Thymus (tissue), 14 donors: ENCODE results near the gene HOXA9. TPM values are rescaled to one million over a fixed set of nuclear protein-coding genes. Genes with fewer than 3 reads are reported as not detected.

Source experiments
- DNase-seq, 9 donors: peaks; one replicate each; pipeline ENCODE4 v3.0.0-alpha.2; 2013; ENCODE audit warnings: low spot score in 9 of 9, low read depth in 6 of 9, missing footprints in 1 of 9
- H3K27ac ChIP-seq, 2 donors: one replicate each; pipeline ENCODE4 v1.5.1; 2013; ENCODE audit warnings: control low read depth in 1 of 2, low read depth in 1 of 2, low read length in 1 of 2, mild to moderate bottlenecking in 1 of 2, moderate library complexity in 1 of 2
- H3K27me3 ChIP-seq, 2 donors: one replicate each; pipeline ENCODE4 v1.5.1; 2013; ENCODE audit warnings: low read length in 1 of 2; ENCODE audit not compliant: control insufficient read depth in 2 of 2, insufficient read depth in 1 of 2
- H3K36me3 ChIP-seq, 2 donors: one replicate each; pipeline ENCODE4 v1.5.1; 2013; ENCODE audit warnings: low read length in 1 of 2, mild to moderate bottlenecking in 1 of 2, moderate library complexity in 1 of 2; ENCODE audit not compliant: control insufficient read depth in 2 of 2, insufficient read depth in 2 of 2
- H3K4me1 ChIP-seq, 2 donors: one replicate each; pipeline ENCODE4 v1.5.1; 2013; ENCODE audit warnings: low read length in 2 of 2; ENCODE audit not compliant: control insufficient read depth in 2 of 2, insufficient read depth in 2 of 2
- H3K4me3 ChIP-seq, 2 donors: one replicate each; pipeline ENCODE4 v1.5.1; 2013; ENCODE audit warnings: low read length in 2 of 2, control low read depth in 1 of 2, mild to moderate bottlenecking in 1 of 2
- H3K9me3 ChIP-seq, 2 donors: one replicate each; pipeline ENCODE4 v1.5.1; 2013; ENCODE audit warnings: low read length in 1 of 2, mild to moderate bottlenecking in 1 of 2; ENCODE audit not compliant: control insufficient read depth in 2 of 2, insufficient read depth in 1 of 2
- WGBS: extraction: QIAGEN DNeasy Blood & Tissue Kit; methylation state at CpG from one replicate; pipeline ENCODE4 v1.1.7; 2013; 5-methylcytosine and 5-hydroxymethylcytosine counted together
- long read RNA-seq, 10 donors: transcript quantifications; one replicate each; lab custom pipeline, GENCODE V29; 2026
- polyA plus RNA-seq: library from polyadenylated mRNA; stranded (reverse); fragments of 200-250 nt; gene quantifications from one replicate; pipeline ENCODE4 v1.2.3, GENCODE V29; 2013
- total RNA-seq: library from RNA; stranded (reverse); fragments of 120-200 nt; gene quantifications from one replicate; pipeline ENCODE4 v1.2.4, GENCODE V29; 2013
- donor health status: healthy.

The HOXA9 gene
- total RNA-seq (1.5 TPM), polyA plus RNA-seq (4.9 TPM)
- long read RNA-seq, donor 1: 0 reads
- long read RNA-seq, donor 2: 0 reads
- long read RNA-seq, donor 3, partial matches to known transcripts: 0 of 3 reads
- long read RNA-seq, donor 3, other reads (novel, unspliced or antisense): 0 of 3 reads
- long read RNA-seq, donor 4, partial matches to known transcripts: 0 of 1 reads
- long read RNA-seq, donor 4, other reads (novel, unspliced or antisense): 0 of 1 reads
- long read RNA-seq, donor 5, partial matches to known transcripts: 0 of 6 reads
- long read RNA-seq, donor 5, other reads (novel, unspliced or antisense): 0 of 6 reads
- long read RNA-seq, donor 6, partial matches to known transcripts: 0 of 1 reads
- long read RNA-seq, donor 6, other reads (novel, unspliced or antisense): 0 of 1 reads
- long read RNA-seq, donor 7, partial matches to known transcripts: 0 of 1 reads
- long read RNA-seq, donor 7, other reads (novel, unspliced or antisense): 0 of 1 reads
- long read RNA-seq, donor 8: 0 reads
- long read RNA-seq, donor 9: 0 reads
- long read RNA-seq, donor 10: 0 reads

DNA sequence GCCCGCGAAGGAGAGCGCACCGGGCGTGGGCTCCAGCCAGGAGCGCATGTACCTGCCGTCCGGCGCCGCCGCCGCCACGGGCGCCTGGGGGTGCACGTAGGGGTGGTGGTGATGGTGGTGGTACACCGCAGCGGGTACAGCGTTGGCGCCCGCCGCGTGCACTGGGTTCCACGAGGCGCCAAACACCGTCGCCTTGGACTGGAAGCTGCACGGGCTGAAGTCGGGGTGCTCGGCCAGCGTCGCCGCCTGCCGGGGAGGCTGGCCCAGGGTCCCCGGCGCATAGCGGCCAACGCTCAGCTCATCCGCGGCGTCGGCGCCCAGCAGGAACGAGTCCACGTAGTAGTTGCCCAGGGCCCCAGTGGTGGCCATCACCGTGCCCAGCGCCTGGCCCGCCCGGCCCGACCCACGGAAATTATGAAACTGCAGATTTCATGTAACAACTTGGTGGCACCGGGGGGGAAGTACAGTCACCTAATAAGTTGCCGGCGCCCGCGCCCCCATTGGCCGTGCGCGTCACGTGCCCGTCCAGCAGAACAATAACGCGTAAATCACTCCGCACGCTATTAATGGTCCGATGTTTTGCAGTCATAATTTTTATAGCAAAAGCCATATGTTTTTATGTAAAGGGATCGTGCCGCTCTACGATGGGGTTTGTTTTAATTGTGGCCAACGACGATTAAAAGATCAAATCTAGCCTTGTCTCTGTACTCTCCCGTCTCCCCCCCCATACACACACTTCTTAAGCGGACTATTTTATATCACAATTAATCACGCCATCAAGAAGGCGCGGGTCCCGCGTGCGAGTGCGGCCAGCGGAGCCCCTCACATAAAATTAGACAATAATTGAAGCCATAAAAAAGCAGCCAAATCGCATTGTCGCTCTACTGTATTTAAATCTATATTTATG is at the start of gene HOXA9:
TSS of gene HOXA9 (minus strand) at position 449 of the 907 bp plus-strand sequence. CDS start at position 369, 80 bp downstream.
- 1% methylated on average over 82 of the region's 82 CpGs for WGBS
- DNase-seq: no peak
- Histone ChIP-seq H3K4me3 (peak within 1 kb of the TSS; percentile 14 to 36), H3K27me3 (peaks cover 61 to 100% of the 10 kb centered on the region in 2 donors), H3K9me3 (peaks cover 0 to 17% of the 10 kb centered on the region in 2 donors), H3K4me1 (peaks cover 35 to 61% of the 10 kb centered on the region in 2 donors), H3K27ac (no peak within 1 kb of the TSS), H3K36me3 (peaks cover 0 to 3% of the 10 kb centered on the region in 2 donors)

DNA sequence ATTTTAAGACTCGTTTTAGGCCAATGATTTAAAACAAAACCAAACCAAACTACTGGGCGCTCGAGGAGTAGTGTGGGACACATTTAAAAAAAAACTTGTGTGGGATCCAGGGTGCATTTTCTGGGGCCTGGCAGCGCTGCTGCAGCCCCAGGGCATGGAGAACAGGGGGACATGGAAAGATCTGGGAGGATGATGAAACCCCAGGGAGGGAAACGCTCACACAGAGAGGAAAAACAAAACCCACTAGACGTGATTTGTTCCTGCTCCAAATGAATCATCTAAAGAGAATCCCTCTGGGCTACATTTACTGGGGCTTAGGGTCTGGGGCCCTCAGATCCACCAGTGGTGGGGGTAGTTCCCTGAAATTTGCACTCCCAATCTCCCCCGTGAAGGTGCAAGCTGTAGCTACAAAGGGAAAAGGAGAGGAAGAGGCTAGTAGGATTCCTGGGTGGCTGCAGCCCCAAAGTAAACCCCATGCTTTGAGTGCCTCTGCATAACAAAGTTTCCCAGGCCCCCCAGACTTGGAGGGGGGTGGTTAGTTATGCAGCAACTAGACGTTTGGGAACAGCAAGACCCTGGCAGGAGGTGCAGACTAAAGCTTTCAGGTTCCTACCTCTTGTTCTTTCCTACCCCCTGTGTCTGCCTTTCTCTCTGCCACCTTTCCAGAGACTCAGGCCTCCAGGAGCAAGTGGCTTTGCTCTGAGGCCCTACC is 49.1 kb upstream of the HOXA9 start:
- no peak for DNase-seq
- H3K4me3 ChIP-seq: no peak overlapping the region
- H3K27me3 ChIP-seq: peaks cover 80 to 98% of the 10 kb centered on the region in 2 donors
- peaks cover 3 to 5% of the 10 kb centered on the region in 2 donors for H3K4me1 ChIP-seq
- 83% methylated on average over 8 of the region's 8 CpGs for WGBS
- no peaks in the 10 kb centered on the region for H3K36me3 ChIP-seq
- H3K27ac ChIP-seq: no peak overlapping the region
- H3K9me3 ChIP-seq: peaks cover 0 to 7% of the 10 kb centered on the region in 2 donors

DNA sequence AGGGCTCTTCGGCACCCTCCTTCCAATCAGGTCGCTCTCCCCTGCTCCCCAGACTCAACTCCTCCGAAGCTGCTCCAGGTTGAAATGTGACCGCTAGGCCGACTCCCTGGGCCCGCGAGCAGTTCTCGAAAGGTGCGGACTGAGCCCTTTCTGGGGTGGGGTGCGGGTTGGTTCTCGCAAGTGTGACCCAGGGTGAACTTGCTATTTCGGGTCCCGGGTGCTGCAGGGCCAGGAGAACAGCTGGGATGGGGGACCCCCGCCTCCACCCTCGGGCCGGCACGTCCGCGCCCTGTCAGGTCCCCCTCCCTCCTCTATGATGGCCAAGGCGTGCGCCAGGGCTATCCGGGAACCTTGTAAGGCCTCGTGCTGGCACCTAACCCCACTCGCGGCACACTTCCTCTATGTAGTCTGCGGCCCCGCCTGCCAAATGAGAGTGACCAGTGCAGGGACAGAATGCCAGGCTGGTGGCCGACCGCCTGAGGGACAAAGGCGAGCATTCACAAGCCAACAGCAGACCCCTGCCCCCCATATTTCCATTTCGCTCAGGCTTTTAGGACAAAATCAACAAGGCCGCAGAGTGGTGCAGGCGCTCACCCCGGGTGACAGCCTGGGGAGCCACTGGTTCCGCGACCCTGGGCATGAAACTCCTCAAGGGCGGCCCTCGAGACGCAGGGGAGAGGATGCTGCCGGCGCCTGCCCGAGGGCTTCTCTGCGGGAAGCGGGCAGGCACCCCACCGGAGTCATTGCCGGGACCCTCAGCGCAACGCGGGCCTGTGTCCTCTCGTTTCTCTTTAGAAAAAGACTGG is 48.3 kb upstream of the HOXA9 start:
- H3K27me3 ChIP-seq: peaks cover 80 to 98% of the 10 kb centered on the region in 2 donors
- no peak for DNase-seq
- no peak overlapping the region for H3K4me3 ChIP-seq
- peaks cover 0 to 7% of the 10 kb centered on the region in 2 donors for H3K9me3 ChIP-seq
- H3K27ac ChIP-seq: no peak overlapping the region
- WGBS: 50% methylated on average over 50 of the region's 50 CpGs
- H3K4me1 ChIP-seq: peaks cover 3 to 5% of the 10 kb centered on the region in 2 donors
- H3K36me3 ChIP-seq: no peaks in the 10 kb centered on the region

DNA sequence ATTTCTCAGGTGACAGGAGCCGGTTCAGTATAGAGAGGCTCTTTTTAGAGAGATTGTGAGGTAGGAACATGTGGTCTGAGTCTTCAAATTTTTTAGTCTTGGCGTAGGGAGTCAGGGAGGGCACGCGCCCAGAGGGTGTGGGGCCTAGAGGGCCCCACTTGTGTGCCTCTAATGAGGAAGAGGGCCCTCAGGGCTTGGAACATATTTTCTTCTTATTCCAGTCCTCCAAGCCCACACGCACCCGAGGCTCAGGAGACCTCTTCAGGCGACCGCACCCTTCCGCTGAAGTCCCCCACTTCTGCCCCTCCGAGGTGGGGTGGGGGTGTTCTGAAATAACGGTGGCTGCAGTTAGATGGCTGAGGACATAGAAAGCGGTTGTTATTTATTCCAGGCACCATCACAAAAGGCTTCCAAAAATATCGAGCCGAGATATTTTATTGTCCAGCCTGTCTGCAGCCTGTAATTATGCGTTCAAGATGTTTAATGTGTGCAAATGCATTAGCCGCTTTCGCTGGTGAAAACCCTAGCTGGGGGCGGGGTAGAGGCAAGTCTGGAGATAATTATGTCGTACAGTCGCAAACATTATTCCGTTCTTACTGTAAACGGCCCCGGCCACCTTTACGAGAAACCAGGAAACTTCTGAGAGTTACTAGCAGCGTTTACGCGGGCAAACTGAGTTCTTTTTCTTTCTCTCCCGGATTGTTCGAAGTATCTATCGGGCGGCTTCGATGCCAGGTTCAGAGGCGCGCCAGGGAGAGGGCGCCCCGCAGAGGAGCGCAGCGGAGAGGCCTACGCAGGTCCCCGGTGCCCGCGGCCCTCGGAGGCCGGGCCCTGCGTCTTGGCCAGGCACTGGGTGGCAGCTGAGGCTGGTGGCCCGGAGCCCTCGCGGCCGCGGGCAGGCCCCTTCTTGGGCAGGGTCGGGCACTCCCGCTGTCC is 47.4 kb upstream of the HOXA9 start:
- peaks cover 84 to 100% of the 10 kb centered on the region in 2 donors for H3K27me3 ChIP-seq
- DNase-seq: no peak
- no peak overlapping the region for H3K4me3 ChIP-seq
- no peak overlapping the region for H3K27ac ChIP-seq
- H3K4me1 ChIP-seq: peaks cover 3 to 5% of the 10 kb centered on the region in 2 donors
- H3K36me3 ChIP-seq: no peaks in the 10 kb centered on the region
- H3K9me3 ChIP-seq: peaks cover 0 to 7% of the 10 kb centered on the region in 2 donors
- WGBS: 8% methylated on average over 52 of the region's 52 CpGs

DNA sequence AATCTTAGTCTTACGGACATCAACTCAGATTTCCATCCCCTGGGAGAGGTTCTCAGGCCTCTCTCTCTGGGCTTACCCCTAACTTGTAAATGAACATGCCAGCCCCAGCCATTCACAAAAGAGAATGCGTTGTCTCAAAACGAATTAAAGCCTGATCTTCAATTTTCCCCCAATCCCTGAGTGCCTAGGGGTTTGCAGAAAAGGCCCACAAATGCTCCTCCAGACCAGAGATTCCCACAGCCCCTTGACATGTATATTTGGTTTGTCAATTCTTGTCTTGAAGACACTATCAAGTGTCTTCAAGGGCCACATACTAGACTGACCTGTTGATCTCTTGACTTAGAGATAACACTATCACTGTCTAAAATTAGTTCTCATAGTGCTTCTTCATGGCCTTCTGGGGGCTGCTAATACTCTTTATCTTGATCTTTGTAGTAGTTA is 46.4 kb upstream of the HOXA9 start:
- Histone ChIP-seq H3K4me3 (no peak overlapping the region), H3K9me3 (peaks cover 0 to 7% of the 10 kb centered on the region in 2 donors), H3K27me3 (peaks cover 85 to 100% of the 10 kb centered on the region in 2 donors), H3K27ac (no peak overlapping the region), H3K4me1 (peaks cover 3 to 5% of the 10 kb centered on the region in 2 donors), H3K36me3 (no peaks in the 10 kb centered on the region)
- DNase-seq: no peak
- 22% methylated on average over 3 of the region's 3 CpGs for WGBS

DNA sequence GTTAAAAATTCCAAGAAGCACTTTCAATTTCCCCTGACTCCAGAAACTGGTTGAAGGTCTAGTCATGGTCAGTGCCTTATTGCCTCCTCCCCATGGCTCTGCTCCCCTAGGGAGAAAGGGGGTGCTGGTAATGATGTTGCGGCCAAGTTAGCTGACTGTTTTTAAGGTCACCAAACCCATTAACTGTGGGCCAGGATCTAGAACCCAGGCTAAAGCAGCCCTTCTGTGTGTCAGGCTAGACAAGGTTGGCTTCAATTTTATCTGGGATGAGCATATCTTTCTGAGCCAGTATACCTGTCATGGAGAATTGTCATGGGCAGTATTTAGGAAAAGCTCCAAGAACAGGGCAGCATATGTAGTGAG is 45.7 kb upstream of the HOXA9 start:
- Histone ChIP-seq H3K27ac (no peak overlapping the region), H3K4me3 (no peak overlapping the region), H3K27me3 (peaks cover 88 to 100% of the 10 kb centered on the region in 2 donors), H3K9me3 (peaks cover 0 to 7% of the 10 kb centered on the region in 2 donors), H3K4me1 (peaks cover 3 to 5% of the 10 kb centered on the region in 2 donors), H3K36me3 (no peaks in the 10 kb centered on the region)
- WGBS: 87% methylated on average over 1 of the region's 1 CpG
- no peak for DNase-seq

DNA sequence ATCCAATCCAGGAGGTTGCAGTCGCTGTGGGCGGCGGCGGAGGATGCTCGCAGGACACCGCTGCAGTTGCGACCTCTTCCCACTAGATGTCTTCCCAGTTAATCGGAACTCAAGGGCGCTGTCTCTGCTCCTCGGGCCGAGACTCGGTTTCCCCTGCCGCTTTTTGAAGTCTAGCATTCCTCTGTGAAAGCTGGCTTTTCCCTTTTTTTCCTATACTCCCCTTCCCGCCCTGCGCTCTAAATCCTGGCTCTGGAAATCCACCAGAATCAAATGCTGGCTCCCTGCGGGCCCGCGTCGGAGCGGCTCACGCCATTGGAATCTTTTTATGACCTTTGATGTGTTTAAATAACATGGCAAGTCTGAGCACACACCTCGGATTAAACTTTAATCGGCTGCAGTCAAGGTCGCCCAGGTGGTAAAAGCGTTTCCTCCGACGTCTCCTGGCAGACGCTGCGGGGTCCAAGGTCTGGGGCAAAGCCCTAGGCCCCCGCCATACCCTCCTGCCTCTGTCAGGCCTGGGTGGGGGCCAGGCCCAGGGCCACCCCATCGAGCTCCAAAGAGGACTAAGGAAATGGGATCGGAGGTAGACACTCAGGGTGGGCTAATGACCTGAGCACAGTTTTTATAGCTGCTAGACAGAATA is 45.2 kb upstream of the HOXA9 start:
- 8% methylated on average over 32 of the region's 32 CpGs for WGBS
- peaks cover 88 to 100% of the 10 kb centered on the region in 2 donors for H3K27me3 ChIP-seq
- H3K4me3 ChIP-seq: no peak overlapping the region
- peak in 3 of 9 donors; percentile 33 to 56 (median 48) for DNase-seq
- peaks cover 0 to 7% of the 10 kb centered on the region in 2 donors for H3K9me3 ChIP-seq
- no peak overlapping the region for H3K27ac ChIP-seq
- no peaks in the 10 kb centered on the region for H3K36me3 ChIP-seq
- peaks cover 3 to 5% of the 10 kb centered on the region in 2 donors for H3K4me1 ChIP-seq
